Liver (tissue), 3 donors: ENCODE data around the gene KIF18B.

Source experiments
- ATF3 ChIP-seq: IDR thresholded peaks from 2 replicates; pipeline ENCODE4 v1.6.1; 2016; ENCODE audit warnings: antibody characterized with exemption
- HNF4G ChIP-seq: IDR thresholded peaks from 2 replicates; pipeline ENCODE4 v1.6.1; 2016; ENCODE audit warnings: antibody characterized with exemption
- RXRA ChIP-seq, 2 donors: IDR thresholded peaks; 2 replicates each; pipeline ENCODE4 v1.6.1; 2017 to 2018; ENCODE audit warnings: antibody characterized with exemption in 2 of 2, mild to moderate bottlenecking in 1 of 2
- TAF1 ChIP-seq: conservative IDR thresholded peaks from 2 replicates; pipeline ENCODE4 v1.6.1; 2016; ENCODE audit warnings: antibody characterized with exemption, mild to moderate bottlenecking
- TF ChIP-seq, protein P1 (sequence below): fragments of 150-350 bp; IDR thresholded peaks from 2 replicates; pipeline ENCODE4 v1.5.1; 2017; ENCODE audit warnings: improper control_type of control experiment, low read depth, low read length; ENCODE audit not compliant: missing input control
- donor health status: healthy.
- donor health status: healthy.

- no peak for TF ChIP-seq HNF4G
- TF ChIP-seq, protein P1, sequence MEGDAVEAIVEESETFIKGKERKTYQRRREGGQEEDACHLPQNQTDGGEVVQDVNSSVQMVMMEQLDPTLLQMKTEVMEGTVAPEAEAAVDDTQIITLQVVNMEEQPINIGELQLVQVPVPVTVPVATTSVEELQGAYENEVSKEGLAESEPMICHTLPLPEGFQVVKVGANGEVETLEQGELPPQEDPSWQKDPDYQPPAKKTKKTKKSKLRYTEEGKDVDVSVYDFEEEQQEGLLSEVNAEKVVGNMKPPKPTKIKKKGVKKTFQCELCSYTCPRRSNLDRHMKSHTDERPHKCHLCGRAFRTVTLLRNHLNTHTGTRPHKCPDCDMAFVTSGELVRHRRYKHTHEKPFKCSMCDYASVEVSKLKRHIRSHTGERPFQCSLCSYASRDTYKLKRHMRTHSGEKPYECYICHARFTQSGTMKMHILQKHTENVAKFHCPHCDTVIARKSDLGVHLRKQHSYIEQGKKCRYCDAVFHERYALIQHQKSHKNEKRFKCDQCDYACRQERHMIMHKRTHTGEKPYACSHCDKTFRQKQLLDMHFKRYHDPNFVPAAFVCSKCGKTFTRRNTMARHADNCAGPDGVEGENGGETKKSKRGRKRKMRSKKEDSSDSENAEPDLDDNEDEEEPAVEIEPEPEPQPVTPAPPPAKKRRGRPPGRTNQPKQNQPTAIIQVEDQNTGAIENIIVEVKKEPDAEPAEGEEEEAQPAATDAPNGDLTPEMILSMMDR, result no peak
- no peak for TF ChIP-seq TAF1
- no peak for TF ChIP-seq RXRA (IDR thresholded peaks at IDR 0.05)
- no peak for TF ChIP-seq ATF3
Measured at GRCh38 chr17:44904001-44904984, 43.3 kb downstream of the KIF18B start.
